Loucy (cell line): ENCODE data around the gene CHRND.

Experiments
- H2AFZ ChIP-seq: fragments of 200-600 bp; sonication (generic); 2 replicates; pipeline ENCODE4 v1.6.0; 2016; ENCODE audit warnings: antibody characterized with exemption, mild to moderate bottlenecking, low read length, moderate library complexity
- H3F3A ChIP-seq: fragments of 200-600 bp; 2 replicates; pipeline ENCODE4 v1.6.0; 2016; ENCODE audit warnings: antibody characterized with exemption, low read depth, mild to moderate bottlenecking
- H3K27me3 ChIP-seq: fragments of 200-600 bp; sonication (generic); 2 replicates; pipeline ENCODE4 v1.6.1; 2014; ENCODE audit warnings: low read length, mild to moderate bottlenecking; ENCODE audit not compliant: insufficient read depth, poor library complexity, severe bottlenecking
- H3K36me3 ChIP-seq: fragments of 200-600 bp; sonication (generic); 2 replicates; pipeline ENCODE4 v1.6.1; 2016; ENCODE audit warnings: low read length; ENCODE audit not compliant: insufficient read depth
- H3K4me1 ChIP-seq: fragments of 200-600 bp; sonication (generic); 2 replicates; pipeline ENCODE4 v1.5.1; 2014; ENCODE audit warnings: low read length, mild to moderate bottlenecking; ENCODE audit not compliant: insufficient read depth, poor library complexity, severe bottlenecking
- H3K4me2 ChIP-seq: fragments of 200-600 bp; sonication (generic); 2 replicates; pipeline ENCODE4 v1.6.0; 2014; ENCODE audit warnings: antibody characterized with exemption, low read length, low read depth, mild to moderate bottlenecking; ENCODE audit not compliant: poor library complexity, severe bottlenecking
- H3K4me3 ChIP-seq: fragments of 200-600 bp; sonication (generic); 2 replicates; pipeline ENCODE4 v1.5.1; 2014; ENCODE audit warnings: low read length, mild to moderate bottlenecking, mixed read lengths; ENCODE audit not compliant: poor library complexity, severe bottlenecking
- H3K79me2 ChIP-seq: fragments of 200-600 bp; sonication (generic); 2 replicates; pipeline ENCODE4 v1.6.1; 2014; ENCODE audit warnings: low read length; ENCODE audit not compliant: insufficient read depth
- H3K9ac ChIP-seq: fragments of 200-600 bp; sonication (generic); 2 replicates; pipeline ENCODE4 v1.6.0; 2014; ENCODE audit warnings: mild to moderate bottlenecking, low read depth, low read length, moderate library complexity; ENCODE audit not compliant: poor library complexity, severe bottlenecking
- H3K9me2 ChIP-seq: fragments of 200-600 bp; sonication (generic); replicated peaks from 2 replicates; pipeline ENCODE4 v1.6.1; 2016; ENCODE audit warnings: low read depth, low read length, mixed read lengths
- H3K9me3 ChIP-seq: fragments of 200-600 bp; sonication (generic); 2 replicates; pipeline ENCODE4 v1.6.1; 2014; ENCODE audit warnings: mild to moderate bottlenecking, antibody characterized with exemption, low read length, low read depth; ENCODE audit not compliant: insufficient read depth
- H4K20me1 ChIP-seq: fragments of 200-600 bp; sonication (generic); 2 replicates; pipeline ENCODE4 v1.6.0; 2014; ENCODE audit warnings: antibody characterized with exemption, low read length, mild to moderate bottlenecking; ENCODE audit not compliant: insufficient read depth, poor library complexity, severe bottlenecking
- EZH2phosphoT487 ChIP-seq: fragments of 200-600 bp; IDR thresholded peaks from 2 replicates; pipeline ENCODE4 v1.6.1; 2018; ENCODE audit warnings: antibody characterized with exemption, mild to moderate bottlenecking, moderate library complexity, borderline replicate concordance
- TF ChIP-seq, protein P1 (sequence below): fragments of 200-600 bp; sonication (generic); conservative IDR thresholded peaks from 2 replicates; pipeline ENCODE4 v1.5.1; 2014; ENCODE audit warnings: mild to moderate bottlenecking, antibody characterized with exemption, low read length

Gene CHRND

DNA sequence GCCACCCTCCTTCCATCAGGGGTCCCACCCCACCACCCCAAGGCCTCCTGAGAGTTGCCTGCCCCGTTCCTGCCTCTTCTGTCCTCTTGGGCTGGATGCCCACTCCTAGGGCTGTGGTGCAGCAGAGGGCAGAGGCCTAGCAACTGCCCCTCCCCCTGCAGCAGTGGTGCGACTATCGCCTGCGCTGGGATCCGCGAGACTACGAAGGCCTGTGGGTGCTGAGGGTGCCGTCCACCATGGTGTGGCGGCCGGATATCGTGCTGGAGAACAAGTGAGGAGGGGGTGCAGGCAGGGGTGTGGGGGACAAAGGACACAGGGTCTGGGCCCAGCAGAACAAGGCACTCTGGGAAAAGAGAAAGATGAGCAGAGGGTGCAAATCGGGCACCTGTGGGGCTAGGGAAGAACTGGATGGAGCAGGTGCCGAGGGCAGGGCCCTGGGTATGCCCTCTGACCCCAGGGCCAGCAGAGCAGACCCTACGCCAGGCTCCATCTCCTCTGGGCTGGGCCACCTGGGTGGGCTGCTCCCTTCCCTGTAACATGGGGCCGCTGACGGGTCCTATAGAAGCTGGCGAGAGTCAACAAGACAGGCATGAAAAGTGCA, 14.6 kb downstream of the CHRND start:
- Histone ChIP-seq H3K4me1 (no peaks in the 10 kb centered on the region), H3K9ac (no peak overlapping the region), H3K36me3 (no peaks in the 10 kb centered on the region), H3K4me2 (no peak overlapping the region), H3F3A (no peaks in the 10 kb centered on the region), H3K27me3 (no peaks in the 10 kb centered on the region), H3K4me3 (no peak overlapping the region), H3K79me2 (no peaks in the 10 kb centered on the region), H2AFZ (no peak overlapping the region), H4K20me1 (no peaks in the 10 kb centered on the region), H3K9me2 (no peaks in the 10 kb centered on the region), H3K9me3 (no peaks in the 10 kb centered on the region)
- TF ChIP-seq EZH2phosphoT487: no peak
- TF ChIP-seq, protein P1, sequence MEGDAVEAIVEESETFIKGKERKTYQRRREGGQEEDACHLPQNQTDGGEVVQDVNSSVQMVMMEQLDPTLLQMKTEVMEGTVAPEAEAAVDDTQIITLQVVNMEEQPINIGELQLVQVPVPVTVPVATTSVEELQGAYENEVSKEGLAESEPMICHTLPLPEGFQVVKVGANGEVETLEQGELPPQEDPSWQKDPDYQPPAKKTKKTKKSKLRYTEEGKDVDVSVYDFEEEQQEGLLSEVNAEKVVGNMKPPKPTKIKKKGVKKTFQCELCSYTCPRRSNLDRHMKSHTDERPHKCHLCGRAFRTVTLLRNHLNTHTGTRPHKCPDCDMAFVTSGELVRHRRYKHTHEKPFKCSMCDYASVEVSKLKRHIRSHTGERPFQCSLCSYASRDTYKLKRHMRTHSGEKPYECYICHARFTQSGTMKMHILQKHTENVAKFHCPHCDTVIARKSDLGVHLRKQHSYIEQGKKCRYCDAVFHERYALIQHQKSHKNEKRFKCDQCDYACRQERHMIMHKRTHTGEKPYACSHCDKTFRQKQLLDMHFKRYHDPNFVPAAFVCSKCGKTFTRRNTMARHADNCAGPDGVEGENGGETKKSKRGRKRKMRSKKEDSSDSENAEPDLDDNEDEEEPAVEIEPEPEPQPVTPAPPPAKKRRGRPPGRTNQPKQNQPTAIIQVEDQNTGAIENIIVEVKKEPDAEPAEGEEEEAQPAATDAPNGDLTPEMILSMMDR: no peak

DNA sequence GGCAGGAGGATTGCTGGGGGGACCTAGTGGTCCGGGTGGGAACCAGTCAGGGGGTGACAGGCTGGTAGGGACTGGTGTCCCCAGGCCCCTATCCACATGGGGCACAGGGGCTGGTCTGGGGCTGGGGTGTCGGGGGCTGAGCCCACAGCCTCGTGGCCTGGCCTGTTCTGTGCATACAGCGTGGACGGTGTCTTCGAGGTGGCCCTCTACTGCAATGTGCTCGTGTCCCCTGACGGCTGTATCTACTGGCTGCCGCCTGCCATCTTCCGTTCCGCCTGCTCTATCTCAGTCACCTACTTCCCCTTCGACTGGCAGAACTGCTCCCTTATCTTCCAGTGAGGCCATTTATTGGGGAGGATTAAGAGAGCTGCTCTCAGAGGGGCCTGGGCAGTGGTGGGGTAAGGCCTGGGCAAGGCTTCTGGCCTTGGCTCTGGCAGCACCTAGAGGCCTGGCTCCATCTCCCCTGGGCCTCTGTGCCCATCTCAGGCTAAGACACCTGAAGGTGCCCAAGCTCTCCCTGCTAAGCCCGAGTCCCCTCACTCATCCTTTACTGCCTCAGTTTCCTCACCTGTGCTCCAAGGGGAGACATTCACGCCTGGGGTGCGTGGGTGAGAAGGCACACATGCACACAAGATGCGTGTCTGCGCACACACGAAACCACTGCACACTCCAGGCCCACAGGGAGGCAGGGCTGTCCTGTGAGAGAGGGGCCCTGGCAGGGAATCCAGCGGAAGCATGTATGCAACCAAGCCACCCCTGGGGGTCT, 15.4 kb downstream of the CHRND start:
- no peaks in the 10 kb centered on the region for H3K27me3 ChIP-seq
- H4K20me1 ChIP-seq: no peaks in the 10 kb centered on the region
- no peaks in the 10 kb centered on the region for H3K9me2 ChIP-seq
- no peaks in the 10 kb centered on the region for H3K79me2 ChIP-seq
- H3K36me3 ChIP-seq: no peaks in the 10 kb centered on the region
- H3K4me2 ChIP-seq: no peak overlapping the region
- no peaks in the 10 kb centered on the region for H3F3A ChIP-seq
- no peak overlapping the region for H3K4me3 ChIP-seq
- no peaks in the 10 kb centered on the region for H3K4me1 ChIP-seq
- no peak overlapping the region for H3K9ac ChIP-seq
- TF ChIP-seq, protein P1: no peak
- no peak for TF ChIP-seq EZH2phosphoT487
- H3K9me3 ChIP-seq: no peaks in the 10 kb centered on the region
- H2AFZ ChIP-seq: no peak overlapping the region

DNA sequence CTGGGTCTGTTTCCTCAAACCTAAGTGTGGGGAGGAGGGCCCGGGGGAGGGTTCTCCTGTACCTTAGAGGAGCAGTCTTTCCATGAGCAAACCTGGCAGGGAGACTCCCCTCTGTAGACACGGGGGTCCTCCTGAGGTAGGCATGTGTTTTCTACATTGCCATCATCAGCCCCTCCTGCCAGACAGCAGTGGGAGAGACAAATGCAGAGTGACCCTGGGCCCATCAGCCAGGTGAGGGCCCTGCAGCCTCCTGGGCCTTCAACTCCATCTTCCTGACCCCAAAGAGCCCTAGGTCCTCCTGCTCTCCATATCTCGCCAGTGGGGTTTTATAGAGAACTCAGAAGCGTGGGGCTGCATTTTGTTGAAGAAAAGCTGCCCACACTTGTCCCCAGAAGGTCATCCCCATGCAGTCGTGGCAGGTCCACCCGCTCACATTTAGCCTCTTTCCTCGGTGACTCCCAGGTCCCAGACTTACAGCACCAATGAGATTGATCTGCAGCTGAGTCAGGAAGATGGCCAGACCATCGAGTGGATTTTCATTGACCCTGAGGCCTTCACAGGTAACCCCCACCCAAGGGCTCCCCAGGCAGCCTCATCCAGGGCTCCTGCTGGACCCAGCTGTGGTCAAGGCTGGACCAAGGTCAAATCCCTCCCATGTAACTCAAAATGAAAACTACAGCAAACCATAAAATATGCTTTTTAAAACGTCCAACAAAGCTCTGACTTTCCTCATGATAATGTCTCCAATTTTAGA, 16.2 kb downstream of the CHRND start:
- no peaks in the 10 kb centered on the region for H3K36me3 ChIP-seq
- no peak overlapping the region for H2AFZ ChIP-seq
- no peak overlapping the region for H3K4me3 ChIP-seq
- H3K9ac ChIP-seq: no peak overlapping the region
- H3K4me1 ChIP-seq: no peaks in the 10 kb centered on the region
- H4K20me1 ChIP-seq: peaks cover 5% of the 10 kb centered on the region
- no peaks in the 10 kb centered on the region for H3F3A ChIP-seq
- no peak for TF ChIP-seq EZH2phosphoT487
- TF ChIP-seq, protein P1: no peak
- no peaks in the 10 kb centered on the region for H3K27me3 ChIP-seq
- H3K4me2 ChIP-seq: no peak overlapping the region
- no peaks in the 10 kb centered on the region for H3K79me2 ChIP-seq
- H3K9me2 ChIP-seq: no peaks in the 10 kb centered on the region
- no peaks in the 10 kb centered on the region for H3K9me3 ChIP-seq
